Thyroid gland (tissue), 4 donors: ENCODE data around the gene EHMT1. TPM values are rescaled to one million over a fixed set of nuclear protein-coding genes. Genes with fewer than 3 reads are reported as not detected.

Source experiments
- DNase-seq, 2 donors: peaks; one replicate each; pipeline ENCODE4 v3.0.0-alpha.2; 2019
- H3K27ac ChIP-seq, 3 donors: fragments of 200-600 bp; sonication (generic); 1 replicate in 2 of 3; 2 replicates in 1 of 3; pipeline ENCODE4 v1.5.1; 2016 to 2019; ENCODE audit warnings: mild to moderate bottlenecking in 1 of 3, moderate library complexity in 1 of 3
- H3K27me3 ChIP-seq: fragments of 200-600 bp; sonication (generic); one replicate; pipeline ENCODE4 v1.5.1; 2019
- H3K36me3 ChIP-seq, 2 donors: fragments of 200-600 bp; sonication (generic); one replicate each; pipeline ENCODE4 v1.5.1; 2016 to 2019
- H3K4me1 ChIP-seq, 2 donors: fragments of 200-600 bp; sonication (generic); one replicate each; pipeline ENCODE4 v1.5.1; 2017 to 2019
- H3K4me3 ChIP-seq, 3 donors: fragments of 200-600 bp; sonication (generic); replicated peaks in 1 of 3; 1 replicate in 2 of 3; 2 replicates in 1 of 3; pipeline ENCODE4 v1.5.1; 2016; ENCODE audit warnings: mild to moderate bottlenecking in 1 of 3
- H3K9me3 ChIP-seq: fragments of 200-600 bp; sonication (generic); one replicate; pipeline ENCODE4 v1.5.1; 2017
- CTCF ChIP-seq, 6 experiments: fragments of 200-600 bp in 3 of 6; fragments of 450-650 bp in 3 of 6; sonication (generic) in 3 of 6; IDR thresholded peaks; one replicate each; pipeline ENCODE4 v1.5.1; 2016 to 2019; ENCODE audit warnings: antibody characterized with exemption in 6 of 6, mild to moderate bottlenecking in 2 of 6, inconsistent platforms in 1 of 6, moderate library complexity in 1 of 6
- POLR2A ChIP-seq, 2 donors: fragments of 450-650 bp; IDR thresholded peaks; one replicate each; pipeline ENCODE4 v1.6.1; 2017; ENCODE audit warnings: antibody characterized with exemption in 2 of 2, mild to moderate bottlenecking in 2 of 2, moderate library complexity in 1 of 2
- WGBS, 2 donors: methylation state at CpG; one replicate each; pipeline ENCODE4 v1.1.5; 2017; 5-methylcytosine and 5-hydroxymethylcytosine counted together
- intact Hi-C: fragments of 100-400 bp; cut with DNase I; formaldehyde crosslinking; loops from one replicate; pipeline ENCODE4 v1.15.1; 2023
- total RNA-seq, 4 donors: library from RNA; depleted of rRNA; stranded (reverse); fragments of >200 nt; gene quantifications; one replicate each; pipeline ENCODE4 v1.2.3, GENCODE V29; 2016

The EHMT1 gene
- total RNA-seq, 4 donors from 2014 or later: 56.8 to 99.5 (median 94.4) TPM

GRCh38 chr9:137866226-137867141 is 247.7 kb downstream of the EHMT1 start:
- Histone ChIP-seq H3K27ac (no peak overlapping the region), H3K4me1 (no peaks in the 10 kb centered on the region), H3K36me3 (no peaks in the 10 kb centered on the region), H3K27me3 (no peaks in the 10 kb centered on the region), H3K4me3 (no peak overlapping the region), H3K9me3 (no peaks in the 10 kb centered on the region)
- no peak for TF ChIP-seq CTCF (IDR thresholded peaks at IDR 0.05)
- no peak for TF ChIP-seq POLR2A (IDR thresholded peaks at IDR 0.05)
- DNase-seq: no peak
- 48 to 51% methylated on average over 21 of the region's 21 CpGs for WGBS, 2 donors
- intact Hi-C loops: no loop called here

GRCh38 chr9:137870432-137870831 is 251.6 kb downstream of the EHMT1 start:
- Histone ChIP-seq H3K4me1 (no peaks in the 10 kb centered on the region), H3K9me3 (no peaks in the 10 kb centered on the region), H3K36me3 (no peaks in the 10 kb centered on the region), H3K4me3 (no peak overlapping the region), H3K27me3 (no peaks in the 10 kb centered on the region), H3K27ac (no peak overlapping the region)
- no peak for DNase-seq
- TF ChIP-seq CTCF (IDR thresholded peaks at IDR 0.05): no peak
- TF ChIP-seq POLR2A (IDR thresholded peaks at IDR 0.05): no peak
- intact Hi-C loops: no loop called here
- 82 to 87% methylated on average over 3 of the region's 3 CpGs for WGBS, 2 donors

- 78 to 86% methylated on average over 10 of the region's 10 CpGs for WGBS, 2 donors
- H3K27ac ChIP-seq: no peak overlapping the region
- no peaks in the 10 kb centered on the region for H3K36me3 ChIP-seq
- H3K27me3 ChIP-seq: no peaks in the 10 kb centered on the region
- no peaks in the 10 kb centered on the region for H3K4me1 ChIP-seq
- intact Hi-C loops: no loop called here
- H3K4me3 ChIP-seq: no peak overlapping the region
- TF ChIP-seq CTCF (IDR thresholded peaks at IDR 0.05) (no peak), POLR2A (IDR thresholded peaks at IDR 0.05) (no peak)
- DNase-seq: no peak
- no peaks in the 10 kb centered on the region for H3K9me3 ChIP-seq
Measured at GRCh38 chr9:137872296-137872695, 253.5 kb downstream of the EHMT1 start.

GRCh38 chr9:137873408-137873807 is 254.6 kb downstream of the EHMT1 start:
- no peak overlapping the region for H3K27ac ChIP-seq
- no peaks in the 10 kb centered on the region for H3K36me3 ChIP-seq
- no peak overlapping the region for H3K4me3 ChIP-seq
- intact Hi-C loops: no loop called here
- 74 to 78% methylated on average over 7 to 8 of the region's 8 CpGs for WGBS, 2 donors
- H3K27me3 ChIP-seq: peaks cover 2% of the 10 kb centered on the region
- TF ChIP-seq CTCF (IDR thresholded peaks at IDR 0.05) (no peak), POLR2A (IDR thresholded peaks at IDR 0.05) (no peak)
- peaks cover 2 to 5% of the 10 kb centered on the region in 2 donors for H3K4me1 ChIP-seq
- H3K9me3 ChIP-seq: no peaks in the 10 kb centered on the region
- DNase-seq: no peak

GRCh38 chr9:137873858-137874362 is 255.1 kb downstream of the EHMT1 start:
- Histone ChIP-seq H3K27ac (no peak overlapping the region), H3K9me3 (no peaks in the 10 kb centered on the region), H3K4me1 (peaks cover 3 to 6% of the 10 kb centered on the region in 2 donors), H3K27me3 (peaks cover 3% of the 10 kb centered on the region), H3K36me3 (no peaks in the 10 kb centered on the region), H3K4me3 (no peak overlapping the region)
- 82 to 84% methylated on average over 9 of the region's 9 CpGs for WGBS, 2 donors
- intact Hi-C loops: no loop called here
- DNase-seq: no peak
- TF ChIP-seq CTCF (IDR thresholded peaks at IDR 0.05) (no peak), POLR2A (IDR thresholded peaks at IDR 0.05) (no peak)
